HuH-7.5 (cell line): ENCODE data around the gene EMC1.
"Not testable (repeated sequence)": the region's sequence is repeated elsewhere in the genome, so short reads cannot be mapped to it uniquely, and the experiment has no call there.

Experiments used
- DNase-seq: peaks from one replicate; pipeline ENCODE4 v3.0.0; 2011; ENCODE audit warnings: low spot score

Gene EMC1

DNA sequence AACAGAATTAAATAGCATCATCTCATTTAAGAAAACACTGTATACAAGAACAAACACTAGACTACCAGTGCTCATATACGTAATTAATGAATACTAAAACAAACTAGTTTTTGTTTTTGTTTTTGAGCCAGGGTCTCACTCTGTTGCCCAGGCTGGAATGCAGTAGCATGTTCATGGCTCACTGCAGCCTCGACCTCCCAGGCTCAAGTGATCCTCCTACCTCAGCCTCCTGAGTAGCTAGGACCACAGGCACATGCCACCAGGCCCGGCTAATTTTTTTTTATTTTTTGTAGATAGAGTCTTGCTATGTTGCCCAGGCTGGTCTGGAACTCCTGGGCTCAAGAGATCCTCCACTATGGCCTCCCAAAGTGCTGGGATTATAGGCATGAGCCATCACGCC is 34.7 kb downstream of the EMC1 start:
- DNase-seq = not testable (repeated sequence)

DNA sequence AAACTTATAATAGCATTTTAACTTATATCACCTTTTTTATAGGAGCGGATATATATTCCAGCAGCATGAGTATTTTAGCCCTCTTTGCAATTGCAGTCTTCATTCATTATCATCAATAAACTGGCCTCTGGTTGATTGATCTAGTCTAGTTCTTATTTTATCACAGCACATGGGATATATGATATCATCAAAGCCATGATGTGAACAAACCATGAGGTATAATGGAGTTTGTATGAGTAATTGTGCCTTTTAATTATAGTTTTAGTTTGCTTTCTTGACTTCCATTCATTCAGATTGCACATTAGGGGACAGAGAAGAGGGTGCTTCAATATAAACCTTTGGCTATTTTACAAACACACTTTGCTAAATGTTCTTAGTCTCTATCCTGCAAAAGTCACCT is 37.7 kb downstream of the EMC1 start:
- no peak for DNase-seq

DNA sequence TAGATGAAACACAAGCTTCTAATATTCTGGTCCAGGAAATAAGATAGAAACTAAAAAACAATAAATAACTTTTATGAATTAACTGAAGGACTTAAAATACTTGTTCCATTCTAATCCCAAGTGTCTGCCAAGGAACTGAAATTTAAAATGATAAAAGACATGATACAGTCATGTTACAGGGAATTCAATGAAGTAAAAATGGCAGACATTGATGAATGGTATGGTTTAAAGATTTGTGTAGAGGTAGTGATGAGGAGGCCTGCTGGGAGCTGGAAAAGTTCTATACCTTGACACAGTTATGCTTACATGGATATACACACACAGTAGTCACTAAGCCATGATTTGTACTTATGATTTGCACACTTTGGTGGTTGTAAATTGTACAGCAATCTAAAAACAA is 39.2 kb downstream of the EMC1 start:
- no peak for DNase-seq

DNA sequence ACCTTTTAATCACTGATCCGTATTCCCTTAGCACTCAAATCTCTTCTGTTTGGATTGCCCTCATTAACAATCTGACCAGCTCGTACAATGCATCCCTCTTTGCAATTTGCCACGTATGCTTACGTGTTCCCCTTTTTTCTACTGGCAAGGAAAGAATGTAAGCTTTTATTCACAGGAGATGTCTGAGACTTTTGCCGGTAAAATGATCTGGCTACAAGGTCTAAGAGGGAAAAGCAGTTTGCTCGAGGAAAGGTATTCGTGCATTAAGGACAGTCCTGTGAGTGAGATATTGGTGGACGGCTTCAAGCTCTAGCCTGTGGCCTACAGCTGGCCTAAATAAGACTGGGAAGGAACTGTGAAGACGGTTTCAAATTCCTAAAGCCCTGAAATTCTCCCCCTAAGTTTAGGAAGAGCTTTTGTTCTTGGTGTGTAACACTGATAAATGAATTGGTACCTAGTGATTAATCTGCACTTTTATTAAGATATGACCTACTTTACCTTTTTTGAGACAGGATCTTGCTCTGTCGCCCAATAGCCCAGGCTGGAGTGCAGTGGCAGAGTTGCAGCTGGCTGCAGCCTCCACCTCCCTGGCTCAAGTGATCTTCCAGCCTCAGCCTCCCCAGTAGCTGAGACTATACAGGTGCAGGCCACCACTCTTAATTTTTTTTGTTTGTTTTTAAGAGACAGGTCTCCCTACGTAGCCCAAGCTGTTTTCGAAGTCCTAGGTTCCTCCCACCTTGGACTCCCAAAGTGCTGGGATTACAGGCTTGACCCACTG is 40.4 kb downstream of the EMC1 start:
- DNase-seq = no peak

DNA sequence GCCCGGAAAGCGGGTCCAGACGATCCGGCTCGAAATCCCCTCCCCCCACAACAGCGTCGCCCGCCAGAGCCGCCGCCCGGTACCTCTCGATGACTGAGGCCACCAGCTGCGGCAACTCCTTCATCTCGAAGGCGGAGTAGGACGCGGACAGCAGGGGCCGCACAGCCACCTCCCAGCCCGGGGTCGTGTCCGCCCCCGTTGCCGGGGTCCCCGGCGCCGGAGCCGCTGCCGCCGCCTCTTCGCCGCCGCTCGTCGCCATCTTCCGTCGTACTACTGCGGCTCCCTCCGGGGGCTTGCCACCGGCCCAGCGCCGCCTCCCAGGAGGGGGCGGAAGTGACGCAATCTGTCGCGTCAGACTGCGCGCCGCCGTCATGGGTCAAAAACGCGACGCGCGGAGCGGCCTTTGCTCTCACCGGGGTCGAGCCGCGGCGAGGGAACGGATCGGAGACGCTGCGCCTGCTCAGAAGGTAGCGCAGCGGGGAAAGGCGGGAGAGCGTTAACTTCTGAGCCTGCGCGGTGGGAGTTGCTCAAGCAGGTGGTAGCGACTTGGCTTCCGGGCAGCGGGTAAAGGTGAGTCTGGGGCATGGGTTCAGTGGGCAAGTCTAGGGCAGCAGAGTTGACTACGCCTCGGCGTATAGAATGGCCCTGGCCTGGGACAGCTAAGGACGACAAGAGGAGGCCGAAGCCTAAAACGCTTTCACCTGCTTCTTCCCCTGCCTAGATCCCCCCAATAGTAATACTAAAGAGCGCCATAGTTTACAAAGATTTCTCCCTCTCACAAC is 41.1 kb downstream of the EMC1 start, which contains the start of gene UBR4:
Gene UBR4 (minus strand): TSS at position 277 of the 782 bp plus-strand sequence. CDS start 18 bp downstream, at position 259.
- peak; percentile 70 for DNase-seq

DNA sequence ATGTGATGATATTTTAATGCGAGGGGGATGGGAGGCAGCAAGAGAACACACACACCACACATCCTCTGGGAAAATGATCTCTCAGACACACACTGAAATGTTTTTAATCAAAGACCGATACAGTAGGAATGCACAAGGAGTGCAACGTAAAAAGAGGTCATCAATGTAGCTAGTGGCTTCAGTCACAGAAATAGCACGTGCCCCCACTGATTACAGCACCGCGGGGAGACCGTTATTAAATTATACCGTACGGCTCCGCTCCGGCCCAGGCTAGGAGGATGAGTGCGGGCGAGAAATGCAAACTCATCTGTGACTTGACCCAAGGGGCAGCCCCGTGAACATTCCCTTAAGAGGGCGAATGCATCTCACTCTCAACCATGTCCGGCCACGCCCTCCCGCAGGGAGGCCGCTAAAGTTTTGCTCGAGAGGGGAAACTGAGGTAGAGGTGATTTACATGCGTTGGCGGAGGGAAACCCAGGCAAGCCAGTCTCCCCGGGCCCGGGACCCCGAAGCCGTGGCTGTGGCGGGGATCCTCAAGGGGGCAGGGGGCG is 41.8 kb downstream of the EMC1 start:
- DNase-seq = no peak

DNA sequence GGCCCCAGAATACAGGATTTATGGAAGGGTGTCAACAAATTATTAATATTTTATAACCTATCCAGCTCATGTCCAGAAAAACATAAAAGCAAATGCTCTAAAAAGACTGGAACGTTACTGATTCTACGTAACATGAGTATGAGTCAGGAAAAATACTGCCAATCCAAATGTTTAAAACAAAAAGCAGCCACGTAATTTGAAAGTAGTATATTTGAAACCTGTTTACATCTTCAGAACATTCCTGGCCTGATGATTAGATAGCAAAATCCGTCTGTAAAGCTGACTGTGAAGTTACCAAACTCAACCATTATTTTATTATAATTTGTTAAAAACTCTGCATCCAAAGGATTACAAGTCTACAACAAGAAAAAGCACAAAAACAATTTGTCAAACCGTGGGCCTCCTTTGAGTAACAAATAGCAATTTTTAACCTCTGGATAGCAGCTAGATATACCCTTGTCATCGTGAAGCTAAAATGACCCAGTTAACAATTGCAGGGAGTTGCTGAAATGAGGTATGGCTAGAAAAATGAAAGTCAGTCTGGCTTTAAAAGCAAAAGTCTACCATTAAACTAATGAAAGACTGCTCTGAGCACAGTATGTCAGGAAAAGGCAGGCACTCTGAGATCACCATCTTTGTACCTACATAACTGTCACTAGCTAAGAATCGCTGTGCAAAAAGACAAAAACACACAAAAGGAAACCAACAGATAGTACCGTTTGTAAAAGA is 42.5 kb downstream of the EMC1 start:
- DNase-seq = no peak

DNA sequence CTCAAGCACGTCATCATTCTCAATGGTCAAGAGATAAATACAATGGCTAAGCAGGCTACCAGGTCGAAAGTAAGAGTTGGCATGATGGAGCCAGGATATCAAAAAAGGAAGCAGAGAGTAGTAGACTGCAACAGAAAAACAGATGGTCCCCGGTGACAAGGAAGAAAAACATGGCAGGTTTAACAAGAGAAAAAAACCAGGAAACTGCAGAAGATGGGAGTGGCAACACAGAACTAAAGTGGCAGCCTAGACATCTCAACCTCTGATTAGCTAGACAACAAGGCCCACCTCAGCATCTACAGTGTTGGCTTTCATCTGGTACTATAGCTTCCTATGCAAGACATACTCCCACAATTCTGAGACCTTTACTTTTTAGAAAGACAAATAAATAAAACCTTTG is 44.4 kb downstream of the EMC1 start:
- no peak for DNase-seq

DNA sequence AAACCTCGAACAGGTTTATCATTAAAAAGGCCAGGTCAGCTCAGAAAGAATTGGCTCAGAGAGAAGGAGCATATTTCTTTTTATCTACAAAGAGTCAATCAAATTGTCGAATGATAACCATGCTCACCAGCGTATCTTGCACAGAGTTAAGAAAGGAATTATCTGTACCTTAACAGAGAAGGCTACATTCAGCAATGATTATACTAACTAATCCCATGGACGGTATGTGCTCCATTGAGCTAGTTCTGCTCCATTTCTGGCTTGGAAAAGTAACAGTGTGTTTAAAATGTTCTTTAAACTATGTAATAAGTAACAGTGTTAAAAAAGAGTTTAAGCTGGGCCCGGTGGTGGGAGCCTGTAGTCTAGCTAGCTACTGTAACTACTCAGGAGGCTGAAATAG is 45.5 kb downstream of the EMC1 start:
- no peak for DNase-seq

DNA sequence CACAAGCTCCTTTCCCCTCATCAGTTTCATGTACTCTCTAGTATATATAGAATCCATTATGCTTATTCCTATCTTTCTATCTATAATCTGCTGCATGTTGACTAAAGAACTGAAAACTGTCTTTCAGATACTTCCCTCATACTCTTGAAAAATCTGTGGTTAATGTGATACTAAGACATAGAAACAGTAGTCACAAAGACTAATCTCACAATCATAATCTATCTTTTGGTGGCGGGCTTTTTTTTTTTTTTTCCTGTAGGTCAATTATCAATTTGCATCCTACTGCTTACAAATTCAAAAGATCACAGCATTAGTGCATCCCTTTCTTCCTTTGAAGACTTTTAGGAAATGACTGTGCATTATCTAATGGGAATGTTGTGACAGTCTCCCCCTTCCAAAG is 45.9 kb downstream of the EMC1 start:
- DNase-seq = no peak

DNA sequence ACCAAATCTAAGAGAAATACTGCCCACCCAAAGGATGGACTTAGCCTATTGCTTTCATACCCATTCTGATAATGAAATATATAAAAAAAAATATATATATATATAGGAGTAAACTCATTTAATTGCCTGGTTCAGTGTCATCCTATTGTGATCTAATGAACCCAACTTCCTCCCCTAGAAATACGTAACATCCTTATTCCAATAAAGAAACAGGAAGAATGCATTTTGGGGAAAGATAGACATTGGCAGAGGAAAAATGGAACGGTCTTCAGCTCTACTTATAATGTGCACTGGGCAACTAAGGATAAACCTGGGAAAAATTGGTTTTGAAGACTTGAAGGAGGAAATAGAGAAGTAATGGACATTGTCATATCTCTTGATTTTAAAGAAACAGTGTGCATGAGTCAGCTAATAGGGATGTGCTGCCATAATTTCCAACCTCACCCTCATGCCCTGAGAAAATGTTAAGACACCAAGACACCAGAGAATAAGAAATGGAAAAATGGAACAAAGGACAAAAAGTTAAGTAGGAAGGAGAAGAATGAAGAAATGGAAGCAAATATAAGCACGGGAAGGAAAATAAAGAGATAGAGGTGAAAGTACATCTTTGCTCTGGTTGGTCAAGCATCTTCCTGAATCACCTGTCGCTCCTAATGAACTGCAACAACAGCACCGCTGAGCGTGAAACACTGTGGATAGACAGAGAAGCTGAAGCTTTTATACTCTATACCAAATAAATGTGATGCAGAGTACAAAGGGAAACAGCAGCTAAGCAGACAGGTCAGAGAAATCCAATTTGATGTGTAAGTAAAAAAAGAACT is 46.7 kb downstream of the EMC1 start:
- no peak for DNase-seq

DNA sequence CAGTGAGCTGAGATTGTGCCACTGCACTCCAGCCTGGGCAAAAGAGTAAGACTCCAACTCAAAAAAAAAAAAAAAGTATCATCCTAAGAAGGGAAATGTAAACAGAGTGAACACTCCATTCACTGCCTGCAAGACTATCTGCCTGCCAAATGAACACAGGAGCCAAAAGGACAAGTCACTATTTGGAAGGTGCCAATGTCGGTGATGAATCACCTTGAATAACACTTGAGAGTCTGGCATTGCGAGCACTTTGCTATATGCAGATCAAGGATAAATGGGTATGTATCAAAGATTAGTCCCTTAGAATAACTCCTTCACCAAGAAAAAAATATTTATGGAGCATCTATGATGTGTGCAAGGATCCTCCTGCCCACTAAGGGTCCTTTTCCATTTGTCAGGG is 47.9 kb downstream of the EMC1 start:
- DNase-seq = no peak

DNA sequence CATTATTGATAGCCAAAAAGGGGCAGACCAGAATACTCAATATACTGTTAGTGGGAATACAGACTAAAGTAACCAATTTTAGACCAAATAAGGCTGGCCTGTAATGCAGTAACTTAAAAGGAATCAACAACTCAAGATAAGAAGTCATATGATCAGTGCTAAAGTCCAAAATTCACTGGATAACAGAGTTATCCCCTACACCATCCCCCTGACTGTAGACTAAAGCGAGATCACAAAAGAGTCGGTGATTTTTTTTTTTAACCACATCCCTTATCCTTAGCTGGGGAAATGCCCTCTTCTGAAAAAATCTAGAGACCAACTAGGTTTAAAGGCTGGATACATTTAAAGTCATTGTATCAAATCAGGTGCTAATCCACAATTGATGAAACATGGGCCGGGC is 48.9 kb downstream of the EMC1 start:
- DNase-seq = no peak

DNA sequence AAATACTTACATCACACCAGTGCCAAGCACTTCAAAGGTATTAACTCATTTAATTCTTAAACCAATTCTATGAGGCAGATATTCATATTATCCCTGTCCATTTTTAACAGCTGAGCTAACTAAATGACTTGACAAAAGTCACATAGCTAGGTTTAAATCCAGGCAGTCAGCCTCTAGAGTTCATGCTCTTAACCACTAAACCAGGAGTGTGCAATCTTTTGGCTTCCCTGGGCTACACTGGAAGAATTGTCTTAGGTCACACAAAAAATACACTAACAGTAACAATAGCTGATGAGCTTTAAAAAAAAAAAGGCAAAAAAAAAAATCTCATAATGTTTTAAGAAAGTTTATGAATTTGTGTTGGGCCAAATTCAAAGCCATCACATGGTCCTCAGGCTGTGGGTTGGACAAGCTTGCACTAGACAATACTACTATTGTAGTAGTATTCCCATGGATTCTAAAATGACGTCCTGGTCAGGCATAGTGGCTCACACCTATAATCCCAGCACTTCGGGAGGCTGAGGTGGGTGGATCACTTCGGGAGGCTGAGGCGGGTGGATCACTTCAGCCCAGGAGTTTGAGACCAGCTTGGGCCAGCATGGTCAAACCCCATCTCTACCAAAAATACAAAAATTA is 51.2 kb downstream of the EMC1 start:
- DNase-seq = no peak

DNA sequence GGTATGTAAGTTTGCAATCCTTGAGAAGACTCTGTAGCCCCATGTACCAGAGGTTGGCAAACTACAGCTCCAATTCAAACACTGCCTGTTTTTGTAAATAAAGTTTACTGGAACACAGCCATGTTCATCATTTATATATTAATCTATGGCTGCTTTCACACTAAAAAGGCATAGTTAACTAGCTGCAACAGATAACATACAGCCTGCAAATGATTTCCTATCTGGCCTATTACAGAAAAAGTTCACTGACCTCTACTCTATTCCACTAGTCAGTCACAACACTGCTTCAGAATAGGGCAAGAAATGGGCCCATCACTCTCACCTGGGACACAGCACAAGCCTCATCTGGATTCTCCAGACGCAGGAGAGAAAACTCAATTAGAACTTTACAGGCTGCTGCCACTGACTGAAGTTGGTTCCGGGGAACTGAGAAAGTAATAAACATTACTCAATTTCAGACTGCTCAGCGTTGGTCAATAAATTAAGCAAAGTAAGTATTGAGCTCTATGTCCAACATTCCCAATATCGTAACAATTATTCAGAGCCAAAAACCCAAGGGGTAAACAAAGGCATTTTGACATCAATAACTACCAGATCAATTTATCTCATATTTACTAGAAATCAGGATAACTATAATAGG is 51.9 kb downstream of the EMC1 start:
- DNase-seq = no peak

DNA sequence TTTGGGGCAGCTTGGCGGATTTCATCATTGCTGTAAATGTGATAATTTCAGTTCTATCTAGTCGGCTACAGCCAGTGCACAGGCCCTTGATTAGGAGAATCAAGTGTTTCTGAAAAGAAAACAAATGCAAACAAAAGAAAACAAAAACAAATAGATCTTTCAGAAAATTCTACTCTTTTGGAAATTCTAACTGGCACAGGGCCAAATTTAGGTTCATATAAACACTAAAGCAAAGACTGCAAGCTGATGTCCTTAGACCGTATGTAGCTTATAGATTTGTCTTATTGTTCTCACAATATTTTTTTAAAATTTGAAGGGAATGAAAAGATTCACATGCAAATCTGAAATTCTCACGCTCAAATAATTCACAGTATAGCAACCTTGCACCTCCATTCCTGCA is 52.5 kb downstream of the EMC1 start:
- no peak for DNase-seq

DNA sequence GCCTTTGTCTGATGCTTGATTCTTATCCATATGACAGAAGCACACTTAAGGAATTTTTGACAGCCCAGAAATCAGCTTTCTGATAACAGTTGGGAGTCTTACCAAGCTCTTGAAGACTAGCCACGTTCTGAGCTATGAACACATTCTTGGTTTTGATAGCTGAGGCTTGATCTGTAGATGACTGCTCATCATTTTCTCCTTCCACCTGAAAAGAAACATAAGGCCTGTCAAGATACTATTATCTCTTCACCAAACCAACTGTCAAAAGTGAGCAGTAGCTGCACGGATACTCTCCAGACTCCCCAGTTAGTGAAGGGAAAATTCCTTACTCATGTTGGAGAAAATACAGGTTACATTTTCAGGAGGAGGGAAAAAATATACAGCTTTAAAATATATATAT is 53.5 kb downstream of the EMC1 start:
- no peak for DNase-seq

DNA sequence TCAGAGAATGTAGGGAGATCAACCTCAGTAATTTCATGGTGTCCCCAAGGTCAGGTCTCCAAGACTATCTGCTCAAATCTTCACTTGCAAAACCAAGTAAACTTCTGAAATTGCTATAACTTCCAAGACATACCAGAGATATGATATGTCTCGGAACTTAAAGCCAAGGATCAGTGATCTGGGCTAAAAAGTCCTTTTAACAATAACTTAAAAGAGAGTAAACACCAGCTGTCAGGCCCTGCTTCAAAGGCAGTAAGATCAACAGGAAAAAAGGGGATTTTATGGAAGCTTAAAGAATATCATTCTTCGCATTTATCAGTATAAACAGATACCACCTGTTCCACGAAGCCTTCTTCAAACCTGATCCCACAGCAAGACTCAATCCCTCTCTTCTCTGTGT is 55.0 kb downstream of the EMC1 start:
- no peak for DNase-seq

DNA sequence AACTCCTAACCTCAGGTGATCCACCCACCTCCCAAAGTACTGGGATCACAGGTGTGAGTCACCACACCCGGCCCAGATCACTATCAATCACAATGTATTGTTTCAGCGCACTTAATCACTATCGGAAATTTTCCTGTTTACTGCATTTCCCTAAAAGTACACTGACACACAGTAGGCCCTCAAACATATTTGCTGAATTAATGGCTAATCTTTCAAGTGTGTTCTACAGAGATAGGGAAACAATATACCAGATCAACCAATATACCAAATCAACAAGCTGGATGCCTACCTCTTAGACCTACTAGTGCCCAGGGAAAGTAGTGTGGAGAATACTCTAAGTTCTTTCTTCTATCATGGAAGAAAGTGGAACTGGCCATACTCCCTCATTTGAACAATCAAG is 58.3 kb downstream of the EMC1 start:
- DNase-seq = no peak

DNA sequence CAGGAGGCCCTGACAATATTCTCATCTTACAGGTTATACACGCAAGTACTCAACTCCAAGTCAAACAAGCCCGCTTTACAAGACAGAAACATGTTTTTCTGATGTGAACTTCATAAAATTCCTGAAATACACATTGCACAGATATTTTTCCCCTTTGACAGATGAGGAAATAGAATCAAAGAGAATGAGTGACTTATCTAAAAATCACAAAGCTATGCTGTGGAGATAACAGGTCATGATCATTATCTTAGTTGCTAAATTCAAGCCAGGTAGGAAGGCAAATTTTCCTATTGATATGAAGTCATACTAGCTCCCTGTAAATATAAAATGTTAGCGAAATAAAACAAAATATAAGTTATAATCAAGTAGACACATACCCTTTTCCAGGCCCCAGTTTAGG is 59.5 kb downstream of the EMC1 start:
- no peak for DNase-seq

DNA sequence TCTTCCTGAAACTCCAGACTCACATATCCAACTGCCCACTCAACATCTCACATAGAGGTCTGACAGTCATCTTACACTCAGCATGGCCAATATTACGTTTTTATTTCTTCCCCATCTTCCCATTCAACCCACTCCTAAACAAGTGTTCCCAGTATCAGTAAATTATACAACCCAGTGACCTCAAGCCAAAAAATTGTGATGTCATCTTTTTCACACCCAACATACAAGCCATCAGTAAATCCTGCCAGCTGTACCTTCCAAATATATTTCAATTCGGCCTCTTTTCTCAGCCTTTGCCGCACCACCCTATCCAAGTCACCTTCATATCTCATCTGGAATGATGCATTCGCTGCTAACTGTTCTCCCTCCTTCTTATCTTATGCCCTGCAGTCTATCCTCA is 60.9 kb downstream of the EMC1 start:
- DNase-seq = no peak
